NCI-H146 treated with DMSO at 0.1 percent for 48 hours (cell line): ENCODE data around the gene ORC5.
"Not testable (repeated sequence)": the region's sequence is repeated elsewhere in the genome, so short reads cannot be mapped to it uniquely, and the experiment has no call there.

Source experiments
- DNase-seq: peaks from one replicate; lab custom pipeline; 2025; ENCODE audit not compliant: unreplicated experiment; lab: John Stamatoyannopoulos, UW

The ORC5 gene

DNA sequence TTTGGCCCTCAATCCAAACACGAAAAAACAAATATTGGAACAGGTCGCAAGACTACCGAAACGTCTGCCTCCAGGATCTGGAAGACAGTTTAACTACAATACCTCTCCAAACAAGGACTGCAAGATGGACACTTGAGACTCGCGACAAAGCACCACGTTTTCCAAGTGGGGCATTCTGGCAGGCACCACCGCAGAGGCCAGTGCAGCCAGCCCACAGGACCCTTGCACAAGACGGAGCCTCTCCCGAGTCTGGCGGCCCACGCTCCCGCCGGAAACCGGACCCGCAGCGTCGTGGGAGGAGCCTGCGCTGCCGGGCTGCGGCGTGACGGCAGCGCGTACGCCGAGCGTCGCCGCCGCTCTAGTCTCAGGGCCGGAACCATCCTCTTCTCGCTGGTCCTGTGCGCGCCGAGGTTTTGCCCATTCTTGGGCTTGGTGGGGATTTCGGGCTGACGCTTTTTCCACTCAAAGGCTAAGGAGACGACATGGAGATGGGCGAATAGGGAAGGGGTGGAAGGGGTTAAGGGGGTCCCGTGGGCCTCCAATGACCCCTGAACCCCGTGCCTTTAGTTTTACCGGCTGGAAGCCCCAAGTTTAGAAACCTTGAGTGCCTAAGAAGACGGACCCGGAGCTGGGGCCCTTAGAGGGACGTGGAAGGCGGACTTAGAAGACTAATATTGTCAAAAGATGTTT lies at the start of gene ORC5:
Gene ORC5 (minus strand): TSS at position 283 of the 690 bp plus-strand sequence. CDS start 109 bp downstream, at position 174.
- peak; percentile 61 for DNase-seq

DNA sequence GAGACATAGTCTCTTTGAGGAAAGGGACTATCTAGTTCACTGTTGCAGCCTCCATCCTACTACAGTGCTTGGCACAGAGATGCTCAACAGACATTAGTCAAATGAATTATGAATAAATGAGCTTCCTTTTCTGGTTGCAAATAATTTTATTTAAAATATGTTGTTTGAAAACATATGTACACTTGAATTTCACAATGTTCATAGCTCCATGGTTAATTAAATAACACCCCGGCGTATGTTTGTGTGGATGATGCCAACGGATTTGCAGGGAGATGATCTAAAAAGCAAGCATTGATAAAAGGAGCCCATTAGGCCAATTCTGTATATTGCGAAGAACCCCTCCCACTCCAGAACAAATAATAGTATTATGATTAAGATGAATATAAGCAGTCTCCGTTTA lies 47.8 kb upstream of the ORC5 start:
- no peak for DNase-seq

DNA sequence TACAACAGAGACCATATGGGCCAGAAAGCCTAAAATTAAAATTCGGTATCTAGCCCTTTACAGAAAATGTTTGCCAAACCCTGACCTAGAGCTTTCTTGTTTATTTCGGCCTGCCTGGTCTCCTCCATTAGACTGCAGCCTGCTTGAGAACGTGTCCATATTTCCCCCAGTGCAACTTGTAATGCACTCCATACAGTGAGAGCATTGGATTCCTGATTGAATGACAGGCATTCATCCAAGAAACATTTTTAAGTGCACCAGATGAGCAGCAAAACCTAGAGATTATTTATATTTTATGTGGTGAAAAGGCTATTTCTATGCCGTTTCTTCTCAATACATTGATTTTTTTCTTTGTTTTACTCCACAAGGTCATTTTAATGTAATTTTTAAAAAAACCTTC lies 47.4 kb upstream of the ORC5 start:
- DNase-seq = no peak

DNA sequence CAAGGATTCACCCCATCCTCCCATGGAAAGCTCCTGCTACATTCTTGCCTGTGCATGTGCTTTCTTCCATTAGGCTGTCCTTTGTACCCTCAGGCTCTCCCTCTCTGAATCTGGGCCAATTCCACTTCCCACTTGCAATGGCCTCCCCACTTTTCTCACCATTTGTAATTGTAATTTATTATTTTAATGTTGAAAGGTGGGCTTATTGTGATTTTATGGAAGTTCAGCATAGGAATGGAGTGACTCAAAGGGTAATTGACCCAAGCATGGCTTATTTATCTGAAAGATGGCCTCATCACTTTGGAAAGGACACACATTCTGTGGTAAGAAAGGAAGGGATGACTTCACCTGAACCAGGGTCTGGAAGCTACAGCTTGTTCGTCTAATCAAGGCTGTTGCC lies 46.9 kb upstream of the ORC5 start:
- DNase-seq = no peak

DNA sequence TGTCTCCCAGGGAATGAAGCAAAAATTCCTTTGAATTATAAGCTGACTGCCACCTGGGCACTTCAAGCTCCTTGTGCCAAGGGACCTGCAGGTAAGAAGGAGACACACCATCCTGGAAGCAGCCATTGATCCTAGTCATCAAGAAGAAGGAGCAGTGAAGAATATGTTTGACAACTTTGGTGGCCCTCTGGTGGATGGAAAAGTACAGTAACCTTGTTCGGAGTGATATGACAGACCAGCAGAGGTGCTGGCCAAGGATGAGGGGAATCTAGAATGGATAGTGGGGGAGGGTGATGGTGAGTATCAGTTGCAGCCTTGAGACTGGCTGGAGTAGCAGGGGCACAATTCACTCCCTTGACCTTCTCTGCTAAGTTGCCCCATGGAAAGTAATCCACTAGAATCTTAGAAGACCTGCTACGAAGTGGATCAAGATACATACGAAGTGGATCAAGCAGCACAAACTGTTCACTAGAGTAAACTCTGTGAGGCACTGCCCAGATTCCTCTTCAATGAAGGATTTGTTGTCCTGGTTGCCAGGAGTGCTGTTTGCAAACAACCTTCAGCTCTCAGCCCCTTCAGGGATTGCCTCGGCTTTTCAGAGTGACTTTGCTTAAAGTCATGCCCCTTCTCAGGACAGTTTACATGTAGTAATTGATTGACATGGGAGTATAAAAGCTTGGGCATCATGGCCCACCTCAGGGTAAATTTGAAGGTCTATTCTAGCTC lies 44.8 kb upstream of the ORC5 start:
- DNase-seq = no peak

DNA sequence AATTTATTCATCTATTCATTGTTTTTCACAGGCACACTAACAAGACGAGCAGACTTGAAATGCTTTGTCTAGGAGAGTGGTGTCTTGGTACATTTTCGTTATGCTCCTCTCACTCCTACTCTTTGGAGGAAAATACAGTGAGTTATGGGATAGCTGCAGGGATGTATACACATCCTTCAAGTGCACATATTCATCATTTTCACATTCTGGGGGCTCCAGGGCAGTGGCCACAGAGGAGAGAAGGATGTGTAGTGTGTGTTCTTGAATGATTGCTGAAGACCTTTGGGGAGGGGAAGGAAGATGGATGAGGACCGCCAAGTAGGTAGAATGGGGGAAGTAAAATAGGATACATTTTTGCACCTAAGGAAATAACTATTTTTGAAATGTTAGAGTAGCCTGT lies 34.8 kb upstream of the ORC5 start:
- no peak for DNase-seq

DNA sequence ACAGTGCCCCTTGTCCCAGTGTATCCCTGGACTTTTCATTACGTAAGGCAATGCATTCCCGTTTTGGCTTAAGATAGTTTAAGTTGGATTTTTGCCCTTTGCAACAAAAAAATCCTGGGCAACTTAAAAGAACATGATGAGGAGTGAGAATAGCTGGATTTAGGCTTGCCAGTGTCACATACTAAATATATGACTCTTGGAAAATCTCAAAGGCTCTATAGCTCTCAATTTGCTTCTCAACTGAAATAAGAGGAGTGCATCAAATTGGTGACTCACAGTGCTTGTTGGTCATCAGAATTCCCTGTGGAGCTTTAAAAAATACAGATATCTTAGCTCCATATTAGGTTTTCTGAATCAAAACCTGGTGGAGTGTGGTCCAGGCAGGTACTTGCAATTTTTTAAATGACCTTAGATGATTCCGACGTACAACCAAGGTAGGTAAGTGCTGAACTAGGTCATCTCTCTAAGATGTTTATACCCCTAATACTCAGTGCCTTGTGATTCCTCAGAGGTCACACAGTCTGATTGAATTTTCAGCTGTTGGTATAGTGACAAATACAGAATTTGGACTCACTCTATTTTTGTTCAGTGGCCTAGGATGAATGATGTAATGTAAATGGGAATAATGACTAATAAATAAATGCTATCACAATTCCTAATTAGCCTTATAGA lies 33.9 kb upstream of the ORC5 start:
- DNase-seq = no peak

DNA sequence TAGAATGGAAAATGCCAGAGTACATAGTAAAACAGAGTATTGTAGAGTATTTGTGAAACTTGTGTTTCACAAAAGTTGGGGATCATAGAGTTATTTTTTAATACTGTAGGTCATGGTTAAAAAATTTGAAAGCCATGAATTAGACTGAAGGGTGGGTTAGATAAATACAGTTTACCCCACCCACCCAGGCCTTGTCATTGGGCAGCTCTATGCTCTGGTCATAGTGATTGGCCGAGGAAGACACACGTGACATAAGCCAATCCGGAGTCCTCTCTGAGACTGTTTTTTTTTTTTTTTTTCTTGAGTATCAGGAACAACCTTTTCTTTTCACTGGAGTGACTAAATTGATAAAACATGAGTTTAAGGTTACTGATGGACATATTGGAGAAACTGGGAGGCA lies 33.3 kb upstream of the ORC5 start:
- DNase-seq = no peak

DNA sequence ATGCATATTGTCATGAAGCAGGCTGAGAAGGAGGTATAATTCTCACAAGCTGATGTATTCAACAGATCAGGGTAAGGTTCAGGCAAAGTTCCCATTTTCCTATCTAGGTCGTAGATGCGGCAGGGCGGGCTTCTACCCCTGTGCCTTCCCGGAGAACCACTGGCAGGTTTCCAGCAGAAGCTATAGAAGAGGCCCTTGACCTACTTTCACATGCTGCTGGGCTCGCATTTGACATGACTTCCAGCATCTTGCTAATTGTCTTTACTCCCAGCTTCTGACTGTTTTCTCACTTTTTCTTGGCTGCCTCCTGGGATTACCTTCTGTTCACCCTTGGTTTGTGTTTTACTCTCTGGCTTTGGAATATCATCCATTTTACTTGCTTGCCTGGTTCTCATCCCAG lies 32.6 kb upstream of the ORC5 start:
- DNase-seq = no peak

DNA sequence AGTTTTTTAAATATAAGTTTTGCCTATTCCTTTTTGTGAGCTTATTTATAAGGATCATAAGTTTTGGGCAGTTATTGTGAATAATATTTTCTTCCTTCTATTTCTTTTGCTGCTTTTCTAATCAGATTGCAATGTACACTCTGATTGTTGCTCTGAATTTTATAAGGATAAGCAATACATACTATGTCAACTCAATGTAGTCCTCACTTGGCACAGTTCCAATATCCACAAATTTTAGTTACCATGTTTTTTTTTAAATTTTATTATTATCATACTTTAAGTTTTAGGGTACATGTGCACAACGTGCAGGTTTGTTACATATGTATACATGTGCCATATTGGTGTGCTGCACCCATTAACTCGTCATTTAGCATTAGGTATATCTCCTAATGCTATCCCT lies 27.2 kb upstream of the ORC5 start:
- not testable (repeated sequence) for DNase-seq

DNA sequence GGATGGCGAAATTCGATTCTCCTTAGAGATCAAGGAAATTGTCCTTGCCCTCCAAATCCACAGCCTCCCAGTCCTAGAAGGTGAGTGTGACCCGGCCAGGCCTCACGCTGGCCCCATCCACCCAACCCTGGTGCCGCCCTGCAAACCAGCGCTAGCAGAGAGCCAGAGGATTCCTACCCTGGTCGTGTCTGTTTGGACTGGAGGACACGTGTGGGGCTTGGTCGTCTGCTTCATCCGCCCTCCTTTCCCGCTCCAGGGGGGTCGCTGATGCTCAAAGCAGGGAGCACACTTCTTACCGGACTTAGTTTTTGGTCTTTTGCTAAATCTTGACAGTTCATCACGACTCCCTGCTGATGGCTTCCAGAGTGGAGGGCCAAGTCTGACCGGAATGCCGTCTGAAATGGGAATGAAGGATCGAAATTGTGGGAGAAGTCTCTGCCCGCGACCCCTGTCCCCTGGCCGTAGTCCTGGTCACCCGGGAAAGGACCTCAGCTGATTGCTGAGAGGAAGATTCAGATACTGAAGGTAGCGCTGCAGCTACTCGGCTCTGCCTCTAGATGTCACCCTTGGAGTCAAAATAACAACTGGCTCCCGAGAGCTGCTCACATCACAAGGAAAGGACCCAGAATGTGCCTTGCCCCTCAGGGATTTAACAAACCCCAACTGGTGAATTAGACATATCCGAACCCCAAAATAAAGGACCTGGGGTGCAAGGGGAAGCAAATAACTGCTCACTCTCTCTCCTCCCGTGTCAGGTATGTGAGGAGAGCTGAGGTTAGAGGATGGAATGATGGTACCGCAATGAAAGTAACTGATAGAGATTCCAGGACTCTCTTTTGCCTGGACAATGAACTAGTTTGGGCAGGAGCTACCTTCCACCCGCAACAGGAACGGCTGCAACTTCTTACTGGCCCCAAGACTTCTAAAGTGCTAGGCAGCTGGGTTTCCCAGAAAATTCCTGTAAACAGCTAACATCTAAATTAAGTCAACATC lies 23.5 kb upstream of the ORC5 start:
- peak; percentile 38 for DNase-seq

DNA sequence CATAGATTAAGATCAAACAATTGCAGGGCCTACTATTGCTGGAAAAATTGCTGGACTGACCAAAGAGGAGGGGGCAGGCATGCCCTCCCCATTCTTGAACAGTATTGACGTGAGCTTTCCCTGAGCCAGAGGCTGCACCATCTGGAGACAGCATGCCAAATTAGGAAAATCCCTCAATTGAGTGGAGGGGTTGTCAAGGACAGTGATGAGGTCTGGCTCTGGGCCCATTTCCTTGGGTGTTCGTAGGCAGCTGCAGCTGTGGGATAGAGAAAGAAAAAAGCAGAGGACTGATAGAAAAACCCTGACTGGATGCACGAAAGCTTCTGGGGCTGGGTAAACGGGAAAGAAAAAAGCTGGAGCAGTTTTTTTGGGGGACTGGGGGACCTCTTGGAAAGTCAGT lies 22.8 kb upstream of the ORC5 start:
- DNase-seq = no peak

DNA sequence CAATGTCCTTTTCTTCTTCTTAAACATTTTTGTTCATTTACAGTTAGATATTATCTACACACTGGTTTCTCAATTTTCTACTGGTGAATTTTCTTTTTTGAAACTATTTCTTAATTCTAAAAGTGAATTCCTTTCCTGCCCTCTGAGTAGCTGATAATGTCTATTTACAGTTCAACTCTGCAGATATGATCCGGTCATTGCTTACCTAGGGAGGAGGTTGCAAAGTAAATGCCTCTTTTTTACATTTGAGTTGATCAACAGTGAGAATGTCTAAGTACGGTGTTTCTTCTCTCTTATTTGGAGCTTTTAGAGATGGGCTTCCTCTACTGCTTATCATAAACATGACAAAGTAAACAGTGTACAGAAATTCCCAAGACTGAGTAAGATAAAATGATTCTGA lies 20.6 kb upstream of the ORC5 start:
- DNase-seq = no peak

DNA sequence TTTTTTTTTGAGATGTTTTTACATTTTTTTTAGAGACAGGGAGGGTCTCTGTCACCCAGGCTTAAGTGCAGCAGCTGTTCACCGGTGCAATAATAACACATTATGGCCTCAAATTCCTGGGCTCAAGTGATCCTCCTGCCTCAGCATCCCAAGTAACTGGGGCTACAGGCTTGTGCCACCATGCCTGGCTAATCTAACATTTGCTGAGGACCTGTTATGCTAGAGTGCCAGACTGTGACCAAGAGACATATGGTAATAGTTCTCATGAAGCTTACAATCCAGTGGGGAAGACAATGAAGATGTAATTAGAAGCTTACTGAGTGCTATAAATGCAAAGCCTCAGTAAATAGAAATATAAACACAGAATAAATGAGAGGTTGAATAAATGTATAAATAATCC lies 17.6 kb upstream of the ORC5 start:
- DNase-seq = no peak

DNA sequence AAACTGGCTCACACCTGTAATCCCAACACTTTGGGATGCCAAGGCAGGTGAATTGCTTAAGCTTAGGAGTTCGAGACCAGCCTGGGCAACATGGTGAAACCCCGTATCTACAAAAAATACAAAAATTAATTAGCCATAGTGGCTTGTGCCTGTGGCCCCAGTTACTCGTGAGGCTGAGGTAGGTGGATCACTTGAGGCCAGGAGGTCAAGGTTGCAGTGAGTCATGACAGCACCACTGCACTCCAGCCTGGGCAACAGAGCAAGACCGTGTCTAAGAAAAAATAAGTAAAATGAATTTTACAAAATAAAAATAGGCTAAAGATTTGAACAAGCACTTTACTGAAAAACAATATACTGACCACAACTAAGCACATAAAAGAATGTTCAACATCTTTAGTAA lies 9.8 kb upstream of the ORC5 start:
- no peak for DNase-seq

DNA sequence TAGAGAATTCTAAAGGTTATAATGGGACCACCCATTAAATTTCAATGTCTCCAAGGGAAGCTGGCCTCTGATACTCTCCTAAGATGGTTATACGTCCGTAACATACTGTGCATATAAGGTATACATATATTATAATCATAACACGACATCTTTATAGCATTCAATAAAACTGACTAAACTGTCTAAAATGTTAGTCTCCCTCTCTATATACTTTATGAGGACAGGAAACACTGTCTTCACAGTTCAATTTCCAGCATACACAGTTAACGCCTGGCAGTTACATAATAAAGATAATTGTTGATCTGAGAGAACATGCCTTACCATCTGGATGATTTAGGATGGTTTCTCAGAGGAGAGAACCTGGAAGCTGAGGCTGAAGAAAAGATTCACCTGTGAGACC lies 1.2 kb upstream of the ORC5 start:
- DNase-seq = no peak

DNA sequence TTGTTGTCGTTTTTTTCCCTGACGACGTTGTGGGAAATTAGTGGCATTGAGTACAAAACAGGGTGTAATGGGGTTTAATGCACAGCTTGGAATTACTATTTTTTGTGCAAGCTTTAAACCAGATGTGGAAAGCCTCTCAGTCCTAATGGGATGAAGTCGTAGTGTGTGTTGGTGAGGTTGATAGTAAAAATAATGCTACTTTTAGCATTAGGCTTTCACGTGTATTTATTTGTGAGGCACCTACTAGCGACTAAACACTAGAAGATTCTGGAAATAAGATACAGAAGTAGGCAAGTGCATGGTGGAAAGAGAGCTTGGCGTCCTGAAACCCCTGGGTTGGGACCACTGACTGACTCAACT lies 588 bp upstream of the ORC5 start:
- DNase-seq = no peak

DNA sequence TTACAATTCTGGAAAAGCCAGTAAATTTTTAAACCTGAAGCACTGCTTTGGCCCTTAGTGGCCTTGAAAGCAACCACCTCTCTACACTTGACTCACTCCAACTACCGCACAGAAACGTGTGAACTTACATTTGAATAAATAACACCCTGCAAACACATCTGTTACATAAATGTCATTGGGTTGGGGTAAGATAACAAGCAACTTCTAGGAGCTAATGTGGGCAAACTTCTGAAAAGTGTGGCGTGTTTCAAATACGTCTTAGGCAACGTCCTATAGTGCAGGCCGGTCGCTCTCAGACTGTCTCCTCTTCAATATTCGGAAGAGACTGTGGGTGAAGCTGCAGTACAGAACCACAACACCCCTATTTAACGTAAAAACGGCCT lies 474 bp downstream of the ORC5 start:
- no peak for DNase-seq

DNA sequence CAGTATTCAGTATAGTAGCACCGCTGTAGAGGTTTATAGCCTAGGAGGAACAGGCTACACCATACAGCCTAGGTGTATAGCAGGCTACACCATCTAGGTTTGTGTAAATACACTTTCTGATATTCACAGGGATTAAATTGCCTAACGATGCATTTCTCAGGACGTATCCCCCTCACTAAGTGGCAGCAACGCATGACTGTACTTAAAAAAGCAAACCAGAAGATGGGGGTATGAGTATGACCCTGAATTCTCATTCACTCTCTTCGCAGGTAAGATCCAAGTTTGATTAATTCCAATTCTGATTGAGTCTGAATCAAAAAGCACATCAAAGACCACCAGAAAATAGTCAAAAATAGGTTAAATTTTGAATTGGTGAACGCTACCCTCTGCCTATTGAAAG lies 972 bp downstream of the ORC5 start:
- DNase-seq = no peak

DNA sequence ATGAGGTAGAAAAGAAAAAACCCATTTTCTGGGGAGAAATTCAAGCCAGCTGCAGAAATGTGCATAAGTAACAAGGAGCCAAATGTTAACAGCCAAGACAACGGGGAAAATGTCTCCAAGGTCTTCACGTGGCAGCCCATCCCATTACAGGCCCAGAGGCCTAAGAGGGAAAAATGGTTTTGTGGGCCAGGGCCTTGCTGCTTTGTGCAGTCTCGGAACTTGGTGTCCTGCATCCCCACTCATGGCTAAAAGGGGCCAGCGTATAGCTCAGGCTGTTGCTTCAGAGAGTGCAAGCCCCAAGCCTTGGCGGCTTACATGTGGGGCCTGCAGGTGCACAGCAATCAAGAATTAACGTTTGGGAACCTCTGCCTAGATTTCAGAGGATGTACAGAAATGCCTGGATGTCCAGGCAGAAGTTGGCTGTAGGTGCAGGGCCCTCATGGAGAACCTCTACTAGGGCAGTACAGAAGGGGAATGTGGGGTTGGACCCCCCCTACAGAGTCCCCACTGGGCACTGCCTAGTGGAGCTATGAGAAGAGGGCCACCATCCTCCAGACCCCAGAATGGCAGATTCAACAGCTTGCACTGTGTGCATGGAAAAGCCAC lies 9.0 kb downstream of the ORC5 start:
- no peak for DNase-seq

DNA sequence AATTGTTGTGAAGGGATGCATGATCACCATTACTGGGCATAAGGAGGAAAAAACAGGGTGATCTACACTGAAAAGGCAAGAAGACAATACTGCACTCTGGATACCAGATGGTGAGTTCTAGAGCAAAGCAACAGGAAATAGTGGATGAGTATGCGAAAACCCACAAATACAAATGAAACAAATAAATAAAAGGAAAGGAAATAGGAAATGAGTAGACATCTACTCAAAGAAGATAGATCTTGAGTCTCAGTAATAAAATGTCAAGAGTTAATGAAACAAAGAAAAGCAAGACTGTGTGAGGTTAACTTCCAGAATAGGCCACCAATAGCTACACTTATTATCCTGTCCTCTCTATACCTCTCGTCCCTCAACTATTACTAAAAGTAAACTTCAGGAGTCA lies 11.7 kb downstream of the ORC5 start:
- DNase-seq = no peak
